HCT116 (cell line): ENCODE results near the gene CSNK1G2. TPM values are rescaled to one million over a fixed set of nuclear protein-coding genes. Genes with fewer than 3 reads are reported as not detected.

Experiments used
- ATAC-seq: fragments of 200-7000 bp; cut with Tn5 transposase; 2 replicates; pipeline ENCODE4 v1.9.1; 2020; ENCODE audit warnings: mild to moderate bottlenecking, moderate library complexity
- BruUV-seq: library from RNA; stranded (reverse); fragments of 400-500 nt; replicated peaks from 2 replicates; lab custom pipeline; 2021; lab: Mats Ljungman, UMichigan
- CTCF ChIA-PET: fragments of 300-600 bp; sonication (Branson Sonifier 250); formaldehyde crosslinking; loops from one replicate; lab custom pipeline; 2021; ENCODE audit warnings: antibody characterized with exemption; lab: Charles Lee
- POLR2A ChIA-PET: fragments of 300-600, 350-600 bp; sonication (Branson Sonifier 250); formaldehyde crosslinking; loops from one replicate; lab custom pipeline; 2021; ENCODE audit warnings: antibody characterized with exemption; lab: Charles Lee
- RAD21 ChIA-PET, 2 experiments: fragments of 300-600 bp; sonication (Branson Sonifier 250); formaldehyde crosslinking; loops; one replicate each; lab custom pipeline; 2023; ENCODE audit warnings: low total read pairs in 2 of 2; ENCODE audit not compliant: uncharacterized antibody in 2 of 2, unreplicated experiment in 2 of 2, low non-redundant PET in 1 of 2; lab: Charles Lee
- DNase-seq: peaks from one replicate; pipeline ENCODE4 v3.0.0-alpha.2; 2010; ENCODE audit warnings: low read depth, low spot score
- H2AFZ ChIP-seq: fragments of 200-600 bp; shearing (Covaris generic), sonication (generic); 2 replicates; pipeline ENCODE4 v1.6.1; 2017; ENCODE audit warnings: low read depth, mixed run types, mixed read lengths, antibody characterized with exemption, low read length; ENCODE audit not compliant: poor library complexity, severe bottlenecking
- H3K27ac ChIP-seq: 2 replicates; pipeline ENCODE4 v1.5.1; 2012; ENCODE audit warnings: low read depth, low read length
- H3K27me3 ChIP-seq: fragments of 200-600 bp; sonication (generic); 2 replicates; pipeline ENCODE4 v1.6.1; 2016; ENCODE audit warnings: mixed run types, low read length, mixed read lengths; ENCODE audit not compliant: insufficient read depth
- H3K36me3 ChIP-seq, 2 experiments: fragments of 200-500 bp in 1 of 2; fragments of 200-600 bp in 1 of 2; sonication (Bioruptor generic) in 1 of 2; sonication (generic) in 1 of 2; 2 replicates each; pipeline versions ENCODE4 v1.5.1 to v1.6.1; 2014 to 2016; ENCODE audit warnings: low read length in 2 of 2, inconsistent platforms in 1 of 2, mixed read lengths in 1 of 2, mixed run types in 1 of 2; ENCODE audit not compliant: insufficient read depth in 2 of 2, control insufficient read depth in 1 of 2
- H3K4me1 ChIP-seq, 2 experiments: fragments of 200-600 bp in 1 of 2; sonication (generic) in 1 of 2; 2 replicates each; pipeline versions ENCODE4 v1.5.1 to v1.6.1; 2012 to 2017; ENCODE audit warnings: low read length in 2 of 2, inconsistent platforms in 1 of 2, mild to moderate bottlenecking in 1 of 2, mixed read lengths in 1 of 2, mixed run types in 1 of 2, moderate library complexity in 1 of 2; ENCODE audit not compliant: insufficient read depth in 2 of 2, control insufficient read depth in 1 of 2
- H3K4me2 ChIP-seq: fragments of 200-600 bp; sonication (generic); 2 replicates; pipeline ENCODE4 v1.6.1; 2017; ENCODE audit warnings: mixed run types, low read length, mixed read lengths
- H3K4me3 ChIP-seq, 2 experiments: fragments of 200-600 bp in 1 of 2; sonication (generic) in 1 of 2; replicated peaks in 1 of 2; 2 replicates each; pipeline ENCODE4 v1.5.1; 2011 to 2016; ENCODE audit warnings: low read length in 2 of 2, control low read depth in 1 of 2, low read depth in 1 of 2, mild to moderate bottlenecking in 1 of 2, mixed read lengths in 1 of 2, mixed run types in 1 of 2
- H3K79me2 ChIP-seq: fragments of 200-600 bp; sonication (generic); 2 replicates; pipeline ENCODE4 v1.6.1; 2017; ENCODE audit warnings: mild to moderate bottlenecking, mixed run types, low read length, moderate library complexity, mixed read lengths; ENCODE audit not compliant: insufficient read depth
- H3K9ac ChIP-seq: fragments of 200-600 bp; sonication (generic); 2 replicates; pipeline ENCODE4 v1.6.1; 2016; ENCODE audit warnings: low read length, mixed read lengths
- H3K9me2 ChIP-seq: fragments of 200-600 bp; sonication (generic), shearing (Covaris generic); 2 replicates; pipeline ENCODE4 v1.6.1; 2017; ENCODE audit warnings: mixed run types, mild to moderate bottlenecking, moderate library complexity; ENCODE audit not compliant: insufficient read depth
- H3K9me3 ChIP-seq, 2 experiments: fragments of 200-500 bp in 1 of 2; fragments of 200-600 bp in 1 of 2; sonication (Bioruptor generic) in 1 of 2; sonication (generic) in 1 of 2; 2 replicates each; pipeline ENCODE4 v1.6.1; 2014 to 2017; ENCODE audit warnings: low read length in 2 of 2, mixed read lengths in 2 of 2, inconsistent platforms in 1 of 2, low read depth in 1 of 2, mild to moderate bottlenecking in 1 of 2, mixed run types in 1 of 2, moderate library complexity in 1 of 2; ENCODE audit not compliant: control insufficient read depth in 1 of 2, insufficient read depth in 1 of 2
- H4K20me1 ChIP-seq: fragments of 200-600 bp; sonication (generic), shearing (Covaris generic); 2 replicates; pipeline ENCODE4 v1.6.1; 2017; ENCODE audit warnings: mixed run types, mild to moderate bottlenecking, moderate library complexity; ENCODE audit not compliant: insufficient read depth
- CEBPB ChIP-seq: IDR thresholded peaks from 2 replicates; pipeline ENCODE4 v1.6.1; 2012; ENCODE audit warnings: low read depth
- EZH2 ChIP-seq: fragments of 200-600 bp; sonication (generic); IDR thresholded peaks from 2 replicates; pipeline ENCODE4 v1.6.1; 2017; ENCODE audit warnings: antibody characterized with exemption, mixed run types
- EZH2phosphoT487 ChIP-seq: fragments of 200-600 bp; IDR thresholded peaks from 2 replicates; pipeline ENCODE4 v1.6.1; 2018; ENCODE audit warnings: antibody characterized with exemption, borderline replicate concordance
- FOSL1 ChIP-seq: IDR thresholded peaks from 2 replicates; pipeline ENCODE4 v1.6.1; 2012; ENCODE audit warnings: low read depth
- JUND ChIP-seq: IDR thresholded peaks from 2 replicates; pipeline ENCODE4 v1.6.1; 2012
- POLR2A ChIP-seq: IDR thresholded peaks from 2 replicates; pipeline ENCODE4 v1.7.0; 2011; ENCODE audit warnings: borderline replicate concordance; ENCODE audit not compliant: insufficient read depth, insufficient read length; ENCODE audit errors: extremely low read depth
- RAD21 ChIP-seq: IDR thresholded peaks from 2 replicates; pipeline ENCODE4 v1.6.1; 2012; ENCODE audit warnings: low read depth, mild to moderate bottlenecking
- SRF ChIP-seq: IDR thresholded peaks from 2 replicates; pipeline ENCODE4 v1.6.1; 2012; ENCODE audit warnings: low read depth
- ZFX ChIP-seq: fragments of 450-650 bp; IDR thresholded peaks from 2 replicates; pipeline ENCODE4 v1.6.1; 2017
- intact Hi-C: fragments of 100-400 bp; cut with micrococcal nuclease; formaldehyde crosslinking; loops from 2 replicates; pipeline ENCODE4 v1.10.0; 2022
- total RNA-seq: library from RNA; stranded (reverse); gene quantifications from one replicate; pipeline ENCODE4 v1.2.1, GENCODE V29; 2021; ENCODE audit not compliant: unreplicated experiment
- TF ChIP-seq, protein P1 (sequence below), 3 experiments: fragments of 200-600 bp in 1 of 3; sonication (generic) in 1 of 3; IDR thresholded peaks in 2 of 3; conservative IDR thresholded peaks in 1 of 3; 2 replicates each; pipeline ENCODE4 v1.5.1; 2012 to 2017; ENCODE audit warnings: low read depth in 2 of 3, low read length in 2 of 3, antibody characterized with exemption in 1 of 3, borderline replicate concordance in 1 of 3, control low read depth in 1 of 3, mild to moderate bottlenecking in 1 of 3, mixed read lengths in 1 of 3, mixed run types in 1 of 3, moderate library complexity in 1 of 3; ENCODE audit not compliant: insufficient read depth in 1 of 3
- TF ChIP-seq, protein P2 (sequence below): IDR thresholded peaks from 2 replicates; pipeline ENCODE4 v1.6.1; 2012
- TF ChIP-seq, protein P3 (sequence below): IDR thresholded peaks from 2 replicates; pipeline ENCODE4 v1.6.1; 2012
- TF ChIP-seq, protein P4 (sequence below): IDR thresholded peaks from 2 replicates; pipeline ENCODE4 v1.6.1; 2012; ENCODE audit warnings: low read depth

The CSNK1G2 gene
- total RNA-seq, 1 experiment from 2014 or later, result 97.9 TPM

DNA sequence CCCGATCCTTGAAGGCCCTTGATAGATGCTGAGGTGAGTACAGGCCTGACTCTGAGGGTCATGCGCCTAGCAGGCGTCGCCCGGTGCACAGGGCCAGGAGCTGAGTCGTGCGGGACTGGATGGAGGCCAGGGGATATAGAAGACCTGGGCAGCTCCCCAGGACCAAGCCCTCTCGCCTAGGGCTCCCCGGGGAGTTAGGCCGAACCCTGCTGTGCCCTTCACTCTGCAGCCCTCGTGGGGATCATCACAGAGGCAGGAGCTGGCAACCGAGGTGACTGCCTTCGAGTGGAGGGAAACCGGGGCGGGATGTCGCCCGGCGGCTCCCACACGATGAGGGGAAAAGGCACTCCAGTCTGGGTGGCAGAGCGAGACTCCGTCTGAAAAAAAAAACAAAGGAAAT lies 11.7 kb downstream of the CSNK1G2 start:
- H2AFZ ChIP-seq, result no peak overlapping the region
- intact Hi-C loops, result no loop called here
- H3K4me3 ChIP-seq, result no peak overlapping the region
- no peaks in the 10 kb centered on the region for H3K9me2 ChIP-seq
- H3K27ac ChIP-seq, result peak overlapping the region; percentile 22; the same call in 1 of the 2 replicates
- ATAC-seq (no peak), DNase-seq (no peak)
- H3K27me3 ChIP-seq, result no peaks in the 10 kb centered on the region
- TSS peak; percentile 27 for BruUV-seq
- ChIA-PET POLR2A (no interaction called here), RAD21 (no interaction called here), CTCF (no interaction called here)
- no peak overlapping the region for H3K4me2 ChIP-seq
- H3K4me1 ChIP-seq, result peaks cover 0 to 4% of the 10 kb centered on the region in 2 experiments; a peak in 2 of 4 replicates
- TF ChIP-seq JUND, result no peak
- TF ChIP-seq, protein P1, sequence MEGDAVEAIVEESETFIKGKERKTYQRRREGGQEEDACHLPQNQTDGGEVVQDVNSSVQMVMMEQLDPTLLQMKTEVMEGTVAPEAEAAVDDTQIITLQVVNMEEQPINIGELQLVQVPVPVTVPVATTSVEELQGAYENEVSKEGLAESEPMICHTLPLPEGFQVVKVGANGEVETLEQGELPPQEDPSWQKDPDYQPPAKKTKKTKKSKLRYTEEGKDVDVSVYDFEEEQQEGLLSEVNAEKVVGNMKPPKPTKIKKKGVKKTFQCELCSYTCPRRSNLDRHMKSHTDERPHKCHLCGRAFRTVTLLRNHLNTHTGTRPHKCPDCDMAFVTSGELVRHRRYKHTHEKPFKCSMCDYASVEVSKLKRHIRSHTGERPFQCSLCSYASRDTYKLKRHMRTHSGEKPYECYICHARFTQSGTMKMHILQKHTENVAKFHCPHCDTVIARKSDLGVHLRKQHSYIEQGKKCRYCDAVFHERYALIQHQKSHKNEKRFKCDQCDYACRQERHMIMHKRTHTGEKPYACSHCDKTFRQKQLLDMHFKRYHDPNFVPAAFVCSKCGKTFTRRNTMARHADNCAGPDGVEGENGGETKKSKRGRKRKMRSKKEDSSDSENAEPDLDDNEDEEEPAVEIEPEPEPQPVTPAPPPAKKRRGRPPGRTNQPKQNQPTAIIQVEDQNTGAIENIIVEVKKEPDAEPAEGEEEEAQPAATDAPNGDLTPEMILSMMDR (IDR thresholded peaks at IDR 0.05 in 2 of 3, conservative IDR thresholded peaks at IDR 0.05 in 1 of 3; ENCODE audit: borderline replicate concordance in 1 of 3, insufficient read depth in 1 of 3, low read depth in 2 of 3, low read length in 2 of 3), result no peak
- TF ChIP-seq ZFX, result no peak
- TF ChIP-seq, protein P2, sequence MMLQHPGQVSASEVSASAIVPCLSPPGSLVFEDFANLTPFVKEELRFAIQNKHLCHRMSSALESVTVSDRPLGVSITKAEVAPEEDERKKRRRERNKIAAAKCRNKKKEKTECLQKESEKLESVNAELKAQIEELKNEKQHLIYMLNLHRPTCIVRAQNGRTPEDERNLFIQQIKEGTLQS, result no peak
- no peak for TF ChIP-seq CEBPB
- no peak for TF ChIP-seq SRF
- H3K36me3 ChIP-seq, result peaks cover 0 to 6% of the 10 kb centered on the region in 2 experiments; a peak in 1 of 4 replicates
- H3K9me3 ChIP-seq, result no peaks in the 10 kb centered on the region
- peaks cover 96% of the 10 kb centered on the region for H3K79me2 ChIP-seq
- no peaks in the 10 kb centered on the region for H4K20me1 ChIP-seq
- no peak overlapping the region for H3K9ac ChIP-seq

DNA sequence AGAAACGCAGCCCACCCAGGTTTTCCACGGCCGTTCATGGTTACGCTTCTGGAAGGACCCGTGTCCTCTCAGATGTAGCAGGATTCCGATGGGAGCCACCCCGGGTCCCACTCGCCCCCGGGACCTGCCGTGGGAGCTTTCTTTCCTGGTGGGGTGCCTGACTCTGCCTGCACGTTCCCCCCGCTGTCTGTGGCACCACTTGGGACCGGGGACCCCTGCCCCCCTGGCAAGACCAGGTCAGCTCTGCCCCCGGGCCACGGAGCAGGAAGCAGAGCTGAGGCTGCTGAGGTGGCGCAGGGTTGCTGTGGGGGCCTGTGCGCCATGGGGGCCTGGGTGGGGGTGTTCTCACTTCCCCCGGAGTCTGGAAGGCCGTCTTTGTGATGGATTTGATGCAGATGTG lies 12.1 kb downstream of the CSNK1G2 start:
- H3K9me2 ChIP-seq, result no peaks in the 10 kb centered on the region
- no peak overlapping the region for H3K27ac ChIP-seq
- POLR2A ChIA-PET, result no interaction called here
- H3K4me2 ChIP-seq, result no peak overlapping the region
- no peaks in the 10 kb centered on the region for H3K27me3 ChIP-seq
- DNase-seq, result no peak
- H3K9ac ChIP-seq, result no peak overlapping the region
- H3K79me2 ChIP-seq, result peaks cover 92% of the 10 kb centered on the region
- no peak overlapping the region for H3K4me3 ChIP-seq
- ATAC-seq, result no peak
- no peaks in the 10 kb centered on the region for H3K9me3 ChIP-seq
- no peaks in the 10 kb centered on the region for H4K20me1 ChIP-seq
- no peak overlapping the region for H2AFZ ChIP-seq
- CTCF ChIA-PET, result no interaction called here
- intact Hi-C loops, result no loop called here
- H3K4me1 ChIP-seq, result no peaks in the 10 kb centered on the region
- RAD21 ChIA-PET, result no interaction called here
- no TSS peak for BruUV-seq
- H3K36me3 ChIP-seq, result peaks cover 0 to 6% of the 10 kb centered on the region in 2 experiments; a peak in 1 of 4 replicates
- TF ChIP-seq ZFX (no peak), EZH2 (no peak), FOSL1 (no peak), EZH2phosphoT487 (no peak), RAD21 (no peak), POLR2A (no peak)
- TF ChIP-seq, protein P3, sequence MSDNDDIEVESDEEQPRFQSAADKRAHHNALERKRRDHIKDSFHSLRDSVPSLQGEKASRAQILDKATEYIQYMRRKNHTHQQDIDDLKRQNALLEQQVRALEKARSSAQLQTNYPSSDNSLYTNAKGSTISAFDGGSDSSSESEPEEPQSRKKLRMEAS, result no peak
- TF ChIP-seq, protein P4, sequence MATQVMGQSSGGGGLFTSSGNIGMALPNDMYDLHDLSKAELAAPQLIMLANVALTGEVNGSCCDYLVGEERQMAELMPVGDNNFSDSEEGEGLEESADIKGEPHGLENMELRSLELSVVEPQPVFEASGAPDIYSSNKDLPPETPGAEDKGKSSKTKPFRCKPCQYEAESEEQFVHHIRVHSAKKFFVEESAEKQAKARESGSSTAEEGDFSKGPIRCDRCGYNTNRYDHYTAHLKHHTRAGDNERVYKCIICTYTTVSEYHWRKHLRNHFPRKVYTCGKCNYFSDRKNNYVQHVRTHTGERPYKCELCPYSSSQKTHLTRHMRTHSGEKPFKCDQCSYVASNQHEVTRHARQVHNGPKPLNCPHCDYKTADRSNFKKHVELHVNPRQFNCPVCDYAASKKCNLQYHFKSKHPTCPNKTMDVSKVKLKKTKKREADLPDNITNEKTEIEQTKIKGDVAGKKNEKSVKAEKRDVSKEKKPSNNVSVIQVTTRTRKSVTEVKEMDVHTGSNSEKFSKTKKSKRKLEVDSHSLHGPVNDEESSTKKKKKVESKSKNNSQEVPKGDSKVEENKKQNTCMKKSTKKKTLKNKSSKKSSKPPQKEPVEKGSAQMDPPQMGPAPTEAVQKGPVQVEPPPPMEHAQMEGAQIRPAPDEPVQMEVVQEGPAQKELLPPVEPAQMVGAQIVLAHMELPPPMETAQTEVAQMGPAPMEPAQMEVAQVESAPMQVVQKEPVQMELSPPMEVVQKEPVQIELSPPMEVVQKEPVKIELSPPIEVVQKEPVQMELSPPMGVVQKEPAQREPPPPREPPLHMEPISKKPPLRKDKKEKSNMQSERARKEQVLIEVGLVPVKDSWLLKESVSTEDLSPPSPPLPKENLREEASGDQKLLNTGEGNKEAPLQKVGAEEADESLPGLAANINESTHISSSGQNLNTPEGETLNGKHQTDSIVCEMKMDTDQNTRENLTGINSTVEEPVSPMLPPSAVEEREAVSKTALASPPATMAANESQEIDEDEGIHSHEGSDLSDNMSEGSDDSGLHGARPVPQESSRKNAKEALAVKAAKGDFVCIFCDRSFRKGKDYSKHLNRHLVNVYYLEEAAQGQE, result no peak
